ENCODE data around the gene KLC3. TPM values are rescaled to one million over a fixed set of nuclear protein-coding genes. Genes with fewer than 3 reads are reported as not detected.

KLC3 gene
- total and polyA plus RNA-seq, 2 donors (not counting 1 experiment from before 2014, with no cell fraction given): 0.09 to 0.17 TPM

- H3K9ac ChIP-seq (ENCODE audit: insufficient read depth, low read length): no peak overlapping the region
- H3K36me3 ChIP-seq (ENCODE audit: control insufficient read depth, insufficient read depth, low read length): peaks cover 33% of the 10 kb centered on the region
- H2AFZ ChIP-seq (ENCODE audit: low read length): no peak overlapping the region
- H3K9me3 ChIP-seq (ENCODE audit: control insufficient read depth, insufficient read depth, low read depth, low read length): no peaks in the 10 kb centered on the region
- DNase-seq (ENCODE audit: low read depth in 2 of 2): no peak
- H3K4me2 ChIP-seq (ENCODE audit: extremely low read depth, insufficient read depth, low read length): no peak overlapping the region
- H3K27me3 ChIP-seq (ENCODE audit: control insufficient read depth, insufficient read depth, low read length): no peaks in the 10 kb centered on the region
- H3K4me3 ChIP-seq (replicated peaks in 1 of 4; ENCODE audit: control extremely low read depth in 1 of 4, insufficient read depth in 1 of 4, low read depth in 3 of 4, low read length in 4 of 4): no peak overlapping the region
- H3K27ac ChIP-seq (ENCODE audit: insufficient read depth, low read length): no peak overlapping the region
- no peaks in the 10 kb centered on the region for H4K20me1 ChIP-seq (ENCODE audit: control insufficient read depth, extremely low read depth, insufficient read depth, low read length)
- H3K4me1 ChIP-seq (ENCODE audit: control insufficient read depth, extremely low read depth, insufficient read depth, low read length): no peaks in the 10 kb centered on the region
- no peaks in the 10 kb centered on the region for H3K79me2 ChIP-seq (ENCODE audit: control insufficient read depth, insufficient read depth, low read length)
- TF ChIP-seq CTCF (conservative IDR thresholded peaks at IDR 0.05 in 1 of 2, IDR thresholded peaks at IDR 0.05 in 1 of 2; ENCODE audit: low read depth in 1 of 2, low read length in 2 of 2) (no peak), EZH2 (IDR thresholded peaks at IDR 0.05; ENCODE audit: low read length, missing control alignments) (no peak)
Measured at GRCh38 chr19:45356760-45357444, 16.4 kb downstream of the KLC3 start.

GRCh38 chr19:45357445-45357783 is 16.9 kb downstream of the KLC3 start:
- H3K27me3 ChIP-seq (ENCODE audit: control insufficient read depth, insufficient read depth, low read length): no peaks in the 10 kb centered on the region
- peaks cover 32% of the 10 kb centered on the region for H3K36me3 ChIP-seq (ENCODE audit: control insufficient read depth, insufficient read depth, low read length)
- no peak for DNase-seq (ENCODE audit: low read depth in 2 of 2)
- TF ChIP-seq CTCF (conservative IDR thresholded peaks at IDR 0.05 in 1 of 2, IDR thresholded peaks at IDR 0.05 in 1 of 2; ENCODE audit: low read depth in 1 of 2, low read length in 2 of 2) (no peak), EZH2 (IDR thresholded peaks at IDR 0.05; ENCODE audit: low read length, missing control alignments) (no peak)
- no peaks in the 10 kb centered on the region for H4K20me1 ChIP-seq (ENCODE audit: control insufficient read depth, extremely low read depth, insufficient read depth, low read length)
- no peak overlapping the region for H2AFZ ChIP-seq (ENCODE audit: low read length)
- H3K27ac ChIP-seq (ENCODE audit: insufficient read depth, low read length): no peak overlapping the region
- no peaks in the 10 kb centered on the region for H3K79me2 ChIP-seq (ENCODE audit: control insufficient read depth, insufficient read depth, low read length)
- no peaks in the 10 kb centered on the region for H3K4me1 ChIP-seq (ENCODE audit: control insufficient read depth, extremely low read depth, insufficient read depth, low read length)
- no peaks in the 10 kb centered on the region for H3K9me3 ChIP-seq (ENCODE audit: control insufficient read depth, insufficient read depth, low read depth, low read length)
- H3K4me3 ChIP-seq (replicated peaks in 1 of 4; ENCODE audit: control extremely low read depth in 1 of 4, insufficient read depth in 1 of 4, low read depth in 3 of 4, low read length in 4 of 4): no peak overlapping the region
- H3K9ac ChIP-seq (ENCODE audit: insufficient read depth, low read length): no peak overlapping the region
- H3K4me2 ChIP-seq (ENCODE audit: extremely low read depth, insufficient read depth, low read length): no peak overlapping the region

- no peak overlapping the region for H3K4me2 ChIP-seq (ENCODE audit: extremely low read depth, insufficient read depth, low read length)
- H4K20me1 ChIP-seq (ENCODE audit: control insufficient read depth, extremely low read depth, insufficient read depth, low read length): no peaks in the 10 kb centered on the region
- H3K4me1 ChIP-seq (ENCODE audit: control insufficient read depth, extremely low read depth, insufficient read depth, low read length): no peaks in the 10 kb centered on the region
- TF ChIP-seq EZH2 (IDR thresholded peaks at IDR 0.05; ENCODE audit: low read length, missing control alignments) (no peak), CTCF (conservative IDR thresholded peaks at IDR 0.05 in 1 of 2, IDR thresholded peaks at IDR 0.05 in 1 of 2; ENCODE audit: low read depth in 1 of 2, low read length in 2 of 2) (no peak)
- no peak for DNase-seq (ENCODE audit: low read depth in 2 of 2)
- H3K4me3 ChIP-seq (replicated peaks in 1 of 4; ENCODE audit: control extremely low read depth in 1 of 4, insufficient read depth in 1 of 4, low read depth in 3 of 4, low read length in 4 of 4): no peak overlapping the region
- H2AFZ ChIP-seq (ENCODE audit: low read length): no peak overlapping the region
- no peaks in the 10 kb centered on the region for H3K79me2 ChIP-seq (ENCODE audit: control insufficient read depth, insufficient read depth, low read length)
- H3K9ac ChIP-seq (ENCODE audit: insufficient read depth, low read length): no peak overlapping the region
- no peaks in the 10 kb centered on the region for H3K9me3 ChIP-seq (ENCODE audit: control insufficient read depth, insufficient read depth, low read depth, low read length)
- H3K27ac ChIP-seq (ENCODE audit: insufficient read depth, low read length): no peak overlapping the region
- H3K36me3 ChIP-seq (ENCODE audit: control insufficient read depth, insufficient read depth, low read length): peaks cover 34% of the 10 kb centered on the region
- H3K27me3 ChIP-seq (ENCODE audit: control insufficient read depth, insufficient read depth, low read length): no peaks in the 10 kb centered on the region
Measured at GRCh38 chr19:45358213-45358792, 17.8 kb downstream of the KLC3 start.
